H9 (cell line): ENCODE data around the gene EHBP1. TPM values are rescaled to one million over a fixed set of nuclear protein-coding genes. Genes with fewer than 3 reads are reported as not detected.

Experiments used
- DNase-seq: peaks from one replicate; pipeline ENCODE4 v3.0.0-alpha.2; 2017
- H2AFZ ChIP-seq: one replicate; pipeline ENCODE4 v1.6.1; 2013; ENCODE audit warnings: mild to moderate bottlenecking, low read length, control low read depth, moderate library complexity
- H2AK5ac ChIP-seq: 2 replicates; pipeline ENCODE4 v1.6.1; 2013; ENCODE audit warnings: low read length, control low read depth, mixed read lengths; ENCODE audit not compliant: insufficient read length
- H2BK120ac ChIP-seq: one replicate; pipeline ENCODE4 v1.6.1; 2013; ENCODE audit warnings: low read depth, mild to moderate bottlenecking, low read length, control low read depth, inconsistent platforms; ENCODE audit not compliant: poor library complexity, severe bottlenecking
- H2BK12ac ChIP-seq: 2 replicates; pipeline ENCODE4 v1.6.1; 2013; ENCODE audit warnings: low read length, control low read depth, mixed read lengths, low read depth; ENCODE audit not compliant: insufficient read length
- H2BK15ac ChIP-seq: 2 replicates; pipeline ENCODE4 v1.6.1; 2013; ENCODE audit warnings: low read depth, low read length, control low read depth
- H2BK20ac ChIP-seq: one replicate; pipeline ENCODE4 v1.6.1; 2013; ENCODE audit warnings: low read depth, mild to moderate bottlenecking, low read length, control low read depth, inconsistent platforms; ENCODE audit not compliant: poor library complexity, severe bottlenecking
- H2BK5ac ChIP-seq: 2 replicates; pipeline ENCODE4 v1.6.1; 2013; ENCODE audit warnings: low read length, control low read depth, mixed read lengths; ENCODE audit not compliant: insufficient read length
- H3K14ac ChIP-seq: 2 replicates; pipeline ENCODE4 v1.6.1; 2013; ENCODE audit warnings: low read length, control low read depth; ENCODE audit not compliant: insufficient read depth
- H3K18ac ChIP-seq: 2 replicates; pipeline ENCODE4 v1.6.1; 2013; ENCODE audit warnings: low read depth, mild to moderate bottlenecking, mixed read lengths, low read length, control low read depth; ENCODE audit not compliant: insufficient read length
- H3K23ac ChIP-seq: 2 replicates; pipeline ENCODE4 v1.6.1; 2013; ENCODE audit warnings: low read length, control low read depth, mixed read lengths, low read depth; ENCODE audit not compliant: insufficient read length
- H3K23me2 ChIP-seq: 2 replicates; pipeline ENCODE4 v1.6.1; 2013; ENCODE audit warnings: low read depth, mild to moderate bottlenecking, mixed read lengths, low read length, control low read depth; ENCODE audit not compliant: insufficient read length, poor library complexity, severe bottlenecking
- H3K27ac ChIP-seq: 2 replicates; pipeline ENCODE4 v1.5.1; 2013; ENCODE audit warnings: low read length, control low read depth, mixed read lengths, low read depth; ENCODE audit not compliant: insufficient read length
- H3K27me3 ChIP-seq: 2 replicates; pipeline ENCODE4 v1.6.1; 2013; ENCODE audit warnings: low read length, control low read depth, inconsistent platforms; ENCODE audit not compliant: insufficient read depth
- H3K4ac ChIP-seq: 2 replicates; pipeline ENCODE4 v1.6.1; 2013; ENCODE audit warnings: low read depth, mild to moderate bottlenecking, control low read depth, inconsistent platforms, low read length, moderate library complexity
- H3K4me1 ChIP-seq: 2 replicates; pipeline ENCODE4 v1.6.1; 2013; ENCODE audit warnings: low read length, control low read depth, inconsistent platforms; ENCODE audit not compliant: insufficient read depth
- H3K4me2 ChIP-seq: 2 replicates; pipeline ENCODE4 v1.6.1; 2013; ENCODE audit warnings: low read length, control low read depth, mixed read lengths; ENCODE audit not compliant: insufficient read length, insufficient read depth
- H3K56ac ChIP-seq: 2 replicates; pipeline ENCODE4 v1.6.1; 2013; ENCODE audit warnings: low read depth, mild to moderate bottlenecking, mixed read lengths, low read length, control low read depth; ENCODE audit not compliant: insufficient read length
- H3K79me1 ChIP-seq: 2 replicates; pipeline ENCODE4 v1.6.1; 2013; ENCODE audit warnings: low read depth, mild to moderate bottlenecking, moderate library complexity, low read length, control low read depth, inconsistent platforms; ENCODE audit not compliant: insufficient read depth, poor library complexity, severe bottlenecking
- H3K79me2 ChIP-seq: 2 replicates; pipeline ENCODE4 v1.6.1; 2013; ENCODE audit warnings: low read length, control low read depth, inconsistent platforms; ENCODE audit not compliant: insufficient read depth
- H3K9ac ChIP-seq: 2 replicates; pipeline ENCODE4 v1.6.1; 2013; ENCODE audit warnings: low read length, control low read depth, mixed read lengths; ENCODE audit not compliant: insufficient read length; ENCODE audit errors: extremely low read depth
- H3K9me3 ChIP-seq: one replicate; pipeline ENCODE4 v1.6.1; 2013; ENCODE audit warnings: low read depth, low read length, inconsistent platforms; ENCODE audit not compliant: control insufficient read depth
- H3T11ph ChIP-seq: one replicate; pipeline ENCODE4 v1.6.1; 2013; ENCODE audit warnings: mild to moderate bottlenecking, low read length, control low read depth, inconsistent platforms
- H4K20me1 ChIP-seq: one replicate; pipeline ENCODE4 v1.6.1; 2013; ENCODE audit not compliant: control insufficient read depth, insufficient read length, insufficient read depth
- H4K5ac ChIP-seq: 2 replicates; pipeline ENCODE4 v1.6.1; 2013; ENCODE audit warnings: low read depth, mild to moderate bottlenecking, mixed read lengths, low read length, control low read depth; ENCODE audit not compliant: insufficient read length
- H4K8ac ChIP-seq: replicated peaks from 2 replicates; pipeline ENCODE4 v1.6.1; 2013; ENCODE audit warnings: low read length, control low read depth, mixed read lengths, low read depth; ENCODE audit not compliant: insufficient read length
- H4K91ac ChIP-seq: 2 replicates; pipeline ENCODE4 v1.6.1; 2013; ENCODE audit warnings: low read depth, mild to moderate bottlenecking, moderate library complexity, mixed read lengths, low read length, control low read depth; ENCODE audit not compliant: insufficient read length
- H3K27ac Mint-ChIP-seq, 3 experiments: 2 replicates in 2 of 3; 3 replicates in 1 of 3; pipeline ENCODE4 v1.8.0; 2020 to 2021; ENCODE audit warnings: mixed read lengths in 3 of 3, mild to moderate bottlenecking in 1 of 3, moderate library complexity in 1 of 3
- H3K27me3 Mint-ChIP-seq: 2 replicates; pipeline ENCODE4 v1.8.0; 2021; ENCODE audit warnings: low read depth, mild to moderate bottlenecking, moderate library complexity, mixed read lengths
- H3K36me3 Mint-ChIP-seq, 3 experiments: 2 replicates in 2 of 3; 3 replicates in 1 of 3; pipeline ENCODE4 v1.8.0; 2020 to 2021; ENCODE audit warnings: low read depth in 3 of 3, mixed read lengths in 3 of 3; ENCODE audit not compliant: insufficient read depth in 1 of 3
- H3K4me1 Mint-ChIP-seq, 2 experiments: 2 replicates each; pipeline ENCODE4 v1.8.0; 2020; ENCODE audit warnings: mixed read lengths in 2 of 2
- H3K4me3 Mint-ChIP-seq, 2 experiments: 2 replicates in 1 of 2; 3 replicates in 1 of 2; pipeline ENCODE4 v1.8.0; 2020 to 2021; ENCODE audit warnings: mild to moderate bottlenecking in 2 of 2, mixed read lengths in 2 of 2, moderate library complexity in 1 of 2
- H3K9me3 Mint-ChIP-seq, 2 experiments: 2 replicates in 1 of 2; 3 replicates in 1 of 2; pipeline ENCODE4 v1.8.0; 2020; ENCODE audit warnings: mild to moderate bottlenecking in 2 of 2, mixed read lengths in 2 of 2, moderate library complexity in 1 of 2
- CTCF ChIP-seq: fragments of 200-600 bp; sonication (generic); conservative IDR thresholded peaks from 3 replicates; pipeline ENCODE4 v1.8.0; 2021; ENCODE audit warnings: antibody characterized with exemption, mild to moderate bottlenecking
- total RNA-seq: library from RNA; stranded (reverse); gene quantifications from 2 replicates; pipeline ENCODE4 v1.2.1, GENCODE V29; 2021

The EHBP1 gene
- total RNA-seq, 1 experiment from 2014 or later, result 35.6 TPM

GRCh38 chr2:63001576-63001975, 296.1 kb downstream of the EHBP1 start:
- Histone ChIP-seq H2BK15ac (no peak overlapping the region), H3K27ac (no peak overlapping the region), H3K56ac (no peak overlapping the region), H3K18ac (no peak overlapping the region), H3K79me2 (no peaks in the 10 kb centered on the region), H4K91ac (no peak overlapping the region), H2AK5ac (no peak overlapping the region), H4K5ac (no peak overlapping the region), H3K27me3 (no peaks in the 10 kb centered on the region), H3K23ac (no peak overlapping the region), H2BK120ac (no peak overlapping the region), H3K79me1 (no peaks in the 10 kb centered on the region), H2BK20ac (no peak overlapping the region), H3K4me1 (no peaks in the 10 kb centered on the region), H3K9ac (no peak overlapping the region), H3K4ac (no peak overlapping the region), H2AFZ (no peak overlapping the region), H4K8ac (no peak overlapping the region), H2BK5ac (no peak overlapping the region), H3K9me3 (no peaks in the 10 kb centered on the region), H3K23me2 (no peaks in the 10 kb centered on the region), H4K20me1 (no peaks in the 10 kb centered on the region), H3K4me2 (no peak overlapping the region), H3K14ac (no peak overlapping the region), H2BK12ac (no peak overlapping the region), H3T11ph (no peak overlapping the region)
- H3K27ac Mint-ChIP-seq, result peak overlapping the region in 1 of 3 experiments; percentile 23; a peak in 1 of 7 replicates
- H3K36me3 Mint-ChIP-seq, result peaks cover 5 to 9% (median 7%) of the 10 kb centered on the region in 3 experiments; a peak in 5 of 7 replicates
- H3K4me3 Mint-ChIP-seq, result no peak overlapping the region
- no peaks in the 10 kb centered on the region for H3K27me3 Mint-ChIP-seq
- no peaks in the 10 kb centered on the region for H3K9me3 Mint-ChIP-seq
- no peak for TF ChIP-seq CTCF
- peaks cover 5 to 8% of the 10 kb centered on the region in 2 experiments for H3K4me1 Mint-ChIP-seq
- no peak for DNase-seq
